OCI-LY3 (cell line): ENCODE data around the gene NFATC3.

Experiments used
- EZH2phosphoT487 ChIP-seq: fragments of 200-600 bp; shearing (Covaris generic); IDR thresholded peaks from 2 replicates; pipeline ENCODE4 v1.6.1; 2018; ENCODE audit warnings: antibody characterized with exemption, mixed run types, low read depth
- TF ChIP-seq, protein P1 (sequence below): fragments of 200-600, 300-600 bp; sonication (generic); IDR thresholded peaks from 2 replicates; pipeline ENCODE4 v1.5.1; 2014; ENCODE audit warnings: antibody characterized with exemption, low read length, low read depth

DNA sequence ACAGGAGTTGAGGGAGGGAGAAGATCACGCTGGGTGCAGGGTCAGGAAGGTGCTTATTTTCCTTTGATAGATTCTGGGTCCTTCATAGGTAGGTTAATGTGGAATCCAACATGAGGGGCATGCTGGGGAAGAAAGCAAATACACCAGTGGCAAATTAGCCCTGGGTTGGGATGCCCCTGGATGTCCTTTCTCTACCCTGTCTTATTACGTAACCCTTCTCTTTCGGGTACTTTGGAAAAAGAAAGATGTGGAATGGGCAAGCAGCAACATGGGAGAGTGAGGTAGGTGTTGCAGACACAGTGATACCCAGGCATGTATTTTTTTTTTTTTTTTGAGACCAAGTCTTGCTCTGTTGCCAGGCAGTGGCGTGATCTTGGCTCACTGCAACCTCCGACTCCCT, 188.3 kb downstream of the NFATC3 start:
- TF ChIP-seq, protein P1, sequence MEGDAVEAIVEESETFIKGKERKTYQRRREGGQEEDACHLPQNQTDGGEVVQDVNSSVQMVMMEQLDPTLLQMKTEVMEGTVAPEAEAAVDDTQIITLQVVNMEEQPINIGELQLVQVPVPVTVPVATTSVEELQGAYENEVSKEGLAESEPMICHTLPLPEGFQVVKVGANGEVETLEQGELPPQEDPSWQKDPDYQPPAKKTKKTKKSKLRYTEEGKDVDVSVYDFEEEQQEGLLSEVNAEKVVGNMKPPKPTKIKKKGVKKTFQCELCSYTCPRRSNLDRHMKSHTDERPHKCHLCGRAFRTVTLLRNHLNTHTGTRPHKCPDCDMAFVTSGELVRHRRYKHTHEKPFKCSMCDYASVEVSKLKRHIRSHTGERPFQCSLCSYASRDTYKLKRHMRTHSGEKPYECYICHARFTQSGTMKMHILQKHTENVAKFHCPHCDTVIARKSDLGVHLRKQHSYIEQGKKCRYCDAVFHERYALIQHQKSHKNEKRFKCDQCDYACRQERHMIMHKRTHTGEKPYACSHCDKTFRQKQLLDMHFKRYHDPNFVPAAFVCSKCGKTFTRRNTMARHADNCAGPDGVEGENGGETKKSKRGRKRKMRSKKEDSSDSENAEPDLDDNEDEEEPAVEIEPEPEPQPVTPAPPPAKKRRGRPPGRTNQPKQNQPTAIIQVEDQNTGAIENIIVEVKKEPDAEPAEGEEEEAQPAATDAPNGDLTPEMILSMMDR: no peak
- TF ChIP-seq EZH2phosphoT487: no peak
